GM18519 (cell line): ENCODE results near the gene LIPC.

Source experiments
- ATAC-seq: cut with Tn5 transposase; IDR thresholded peaks from one replicate; pipeline ENCODE4 v1.9.1; 2021; ENCODE audit warnings: mild to moderate bottlenecking, moderate library complexity; ENCODE audit not compliant: unreplicated experiment, low FRiP score

The LIPC gene

DNA sequence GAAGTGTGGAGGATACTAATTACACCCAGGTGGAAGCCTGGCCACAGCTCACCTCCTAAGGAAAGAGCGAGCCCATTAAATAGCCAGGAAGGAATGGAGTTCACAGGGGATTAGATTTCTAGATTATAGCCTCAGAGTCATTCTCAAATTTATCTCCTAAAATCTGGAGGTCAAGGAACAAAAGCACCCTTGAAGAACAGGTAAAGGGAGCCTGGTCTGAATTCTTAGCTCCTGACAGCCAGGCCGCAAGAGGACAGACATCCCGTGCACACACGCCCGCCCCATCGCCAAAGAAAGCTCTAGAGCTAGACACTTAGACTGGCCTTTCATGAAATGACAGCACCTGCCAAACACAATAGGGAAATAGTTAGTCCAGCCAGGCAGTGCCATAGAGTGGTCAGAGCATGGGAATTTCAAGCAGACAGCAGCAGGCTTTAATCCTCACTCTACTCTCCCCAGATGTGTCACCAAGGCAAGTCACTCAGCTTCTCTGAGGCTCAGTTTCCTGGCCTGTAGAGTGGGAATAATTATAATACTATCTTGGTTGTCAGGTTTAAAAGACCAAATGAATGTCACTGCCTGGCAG lies 59.2 kb downstream of the LIPC start:
- ATAC-seq: no peak

- no peak for ATAC-seq
These were observed 59.9 kb downstream of the LIPC start for GRCh38 chr15:58491499-58492202.

DNA sequence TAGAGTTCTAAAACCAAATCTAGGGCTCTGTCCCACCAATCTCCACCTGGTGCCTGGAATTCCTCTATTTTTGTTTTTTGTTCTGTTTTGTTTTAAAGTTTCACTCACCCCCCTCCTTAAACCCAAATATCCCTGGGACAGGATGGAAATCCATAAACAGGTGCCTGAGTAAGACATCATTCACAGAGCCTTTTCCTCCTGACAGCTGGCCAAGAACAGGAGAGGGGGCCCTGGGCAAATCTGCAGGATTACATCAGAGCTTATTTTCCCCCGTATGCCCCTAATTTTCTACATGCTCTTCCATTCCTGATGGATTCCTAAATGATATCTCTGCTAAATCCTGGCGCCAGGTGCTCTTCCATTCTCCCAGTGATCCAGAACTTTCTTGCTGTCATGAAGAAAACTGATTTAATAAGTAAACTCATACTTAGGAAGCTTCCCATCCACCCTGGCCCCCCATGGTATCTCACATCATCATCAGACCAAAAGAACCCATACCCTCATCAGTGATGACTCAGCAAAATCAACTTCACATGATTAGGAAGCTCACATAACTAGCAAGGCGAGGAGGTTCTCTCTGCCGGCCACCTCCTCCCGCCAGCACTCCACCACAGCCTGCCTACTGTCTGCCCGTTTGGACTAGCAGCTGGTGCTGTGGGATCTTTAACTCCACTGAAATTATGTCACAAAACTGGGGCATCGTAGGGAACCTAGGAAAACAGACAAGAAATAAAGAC lies 61.0 kb downstream of the LIPC start:
- ATAC-seq: no peak

GRCh38 chr15:58494567-58494966 lies 62.8 kb downstream of the LIPC start:
- ATAC-seq: no peak

DNA sequence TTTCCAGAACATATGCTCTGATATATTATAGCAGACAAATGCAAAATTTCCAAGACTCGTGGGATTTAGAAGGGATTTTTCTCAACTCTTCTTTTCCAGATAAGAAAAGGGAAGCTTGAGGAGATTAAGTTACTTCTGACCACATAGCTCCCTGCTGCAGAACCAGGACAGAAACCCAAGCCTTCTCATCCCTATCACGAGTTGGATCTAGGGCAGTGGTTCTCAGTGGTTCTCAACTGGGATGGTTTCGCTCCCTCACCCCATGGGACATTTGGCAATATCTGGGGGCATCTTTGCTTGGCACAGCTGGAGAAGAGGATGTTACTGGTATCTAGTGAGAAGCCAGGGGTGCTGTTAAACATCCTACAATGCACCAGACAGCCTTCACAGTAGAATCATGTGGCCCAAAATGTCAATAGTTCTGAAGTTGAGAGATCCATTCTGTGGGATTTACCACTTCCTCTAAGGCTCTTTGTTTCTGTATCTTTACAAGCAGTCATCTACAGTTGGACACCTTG lies 64.2 kb downstream of the LIPC start:
- no peak for ATAC-seq

DNA sequence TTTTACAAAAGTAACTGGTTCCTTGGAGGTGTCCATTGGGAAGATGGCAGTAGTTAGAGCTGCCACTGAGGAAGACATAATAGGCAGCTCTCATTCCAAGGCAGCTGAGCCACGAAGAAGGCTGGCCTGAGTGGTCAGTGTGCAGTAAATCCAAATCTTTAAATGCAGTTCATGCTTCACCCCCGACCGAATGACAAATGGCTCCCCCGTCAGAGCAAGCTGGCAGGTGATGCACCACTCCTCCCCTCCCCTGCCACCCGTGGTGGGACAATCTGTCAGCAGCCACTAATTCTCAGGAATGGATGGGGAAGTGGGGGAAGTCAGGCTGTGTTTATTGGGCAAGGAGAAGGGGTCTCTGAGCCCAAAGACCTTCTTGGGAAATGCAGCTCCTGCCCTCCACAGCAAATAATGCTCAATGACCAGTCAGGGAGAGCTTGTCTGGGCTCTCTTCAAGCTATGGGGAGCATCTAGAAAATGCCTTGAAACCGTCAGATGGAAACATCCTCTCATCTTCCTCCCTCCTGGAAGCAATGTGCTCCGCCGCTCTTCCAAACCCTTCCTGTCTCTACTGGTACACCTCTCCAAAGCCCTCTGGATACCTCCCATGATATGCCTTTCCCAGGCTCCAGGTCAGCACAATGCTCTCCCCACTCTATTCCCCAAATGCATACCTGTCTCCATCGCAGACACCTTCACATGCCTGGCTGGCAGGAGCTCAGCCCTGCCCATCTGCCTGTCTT lies 65.4 kb downstream of the LIPC start:
- ATAC-seq: no peak

- no peak for ATAC-seq
These were observed 67.2 kb downstream of the LIPC start for GRCh38 chr15:58498821-58499580.

DNA sequence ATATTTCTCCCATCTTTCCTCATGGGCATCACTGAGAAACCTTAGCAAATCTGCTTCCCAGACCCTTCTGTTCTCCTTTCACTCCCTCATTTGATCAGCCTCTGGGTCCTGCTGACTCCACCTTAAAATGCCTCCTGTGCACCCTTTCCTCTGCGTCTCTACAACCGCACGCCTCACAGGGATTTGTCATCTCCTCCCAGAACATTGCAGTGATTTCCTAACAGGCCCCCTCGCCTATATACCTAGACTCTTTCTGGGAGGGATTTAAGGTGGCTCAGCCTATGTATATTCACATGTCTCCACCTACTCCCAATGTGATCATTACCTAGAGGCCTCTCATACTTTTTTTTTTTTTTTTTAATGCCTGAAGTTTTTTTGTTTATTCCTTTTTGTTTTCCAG lies 69.2 kb downstream of the LIPC start:
- ATAC-seq: no peak

DNA sequence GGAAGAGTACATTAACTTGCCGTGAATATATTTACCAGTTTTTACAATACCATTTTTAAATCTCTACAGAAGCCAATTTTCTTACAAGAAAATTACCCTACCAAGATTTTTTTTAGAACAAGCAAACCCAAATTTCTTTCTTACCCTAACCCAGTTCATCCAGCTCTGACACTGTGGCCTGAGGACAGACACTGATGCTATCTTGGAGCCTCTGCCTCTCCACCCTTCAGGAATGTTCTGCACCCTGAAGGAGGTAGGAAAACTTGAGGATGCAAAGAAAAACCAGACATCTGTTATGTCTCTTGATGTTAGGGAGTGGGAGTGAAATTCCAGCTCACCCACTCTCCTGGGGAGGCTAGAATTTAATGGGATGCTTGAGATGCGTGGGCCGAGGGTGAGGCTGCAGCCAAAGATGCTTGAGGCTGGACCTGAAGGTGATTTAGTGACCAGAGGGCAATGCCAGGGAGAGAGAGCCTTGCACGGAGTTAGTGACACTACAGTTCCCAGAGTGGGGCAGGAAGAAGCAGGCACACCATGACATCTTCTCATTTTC lies 69.9 kb downstream of the LIPC start:
- ATAC-seq: no peak

- ATAC-seq: no peak
These were observed 71.6 kb downstream of the LIPC start for GRCh38 chr15:58503139-58504027.

- no peak for ATAC-seq
These were observed 73.0 kb downstream of the LIPC start for GRCh38 chr15:58504674-58505234.

DNA sequence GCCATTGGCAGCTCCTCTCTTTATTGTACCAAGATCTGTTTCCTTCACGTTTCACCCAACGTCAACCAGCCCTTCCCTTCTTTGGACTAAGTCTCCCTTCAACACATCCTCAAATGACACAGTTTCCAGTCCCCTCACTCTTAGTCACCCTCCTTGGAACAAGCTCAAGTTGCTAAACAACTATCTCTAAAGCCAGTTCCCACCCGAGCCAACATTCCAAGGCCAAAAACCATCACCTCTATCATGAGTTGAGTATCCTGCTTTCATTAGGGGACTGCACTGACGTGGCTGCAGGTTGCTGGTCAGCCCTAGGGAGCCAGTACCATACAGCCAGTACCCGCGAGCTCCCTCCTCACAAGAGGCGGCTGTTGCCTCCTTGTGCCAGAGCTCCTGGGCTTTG lies 73.8 kb downstream of the LIPC start:
- no peak for ATAC-seq

DNA sequence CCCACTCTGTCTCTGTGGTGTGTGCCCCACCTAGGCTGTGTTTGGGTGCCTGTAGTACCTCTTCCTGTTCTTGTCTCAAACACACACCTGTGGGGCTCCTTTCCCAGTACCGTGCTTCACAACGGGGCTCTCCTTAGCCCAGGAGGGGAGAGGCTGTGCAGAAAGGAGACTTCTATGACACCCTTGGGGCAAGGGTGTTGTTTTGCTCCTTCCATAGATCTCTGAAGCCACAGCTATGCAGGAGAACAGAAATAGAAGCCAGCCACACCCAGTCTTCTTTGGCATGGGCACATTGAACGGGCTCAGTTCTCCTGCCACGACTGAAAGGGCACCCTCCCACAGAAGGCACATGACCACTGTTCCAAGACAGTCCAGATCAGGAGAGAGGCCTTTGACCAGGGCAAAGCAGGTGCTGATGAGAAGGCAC lies 74.3 kb downstream of the LIPC start:
- no peak for ATAC-seq

GRCh38 chr15:58506783-58507668 lies 75.2 kb downstream of the LIPC start:
- ATAC-seq: no peak

DNA sequence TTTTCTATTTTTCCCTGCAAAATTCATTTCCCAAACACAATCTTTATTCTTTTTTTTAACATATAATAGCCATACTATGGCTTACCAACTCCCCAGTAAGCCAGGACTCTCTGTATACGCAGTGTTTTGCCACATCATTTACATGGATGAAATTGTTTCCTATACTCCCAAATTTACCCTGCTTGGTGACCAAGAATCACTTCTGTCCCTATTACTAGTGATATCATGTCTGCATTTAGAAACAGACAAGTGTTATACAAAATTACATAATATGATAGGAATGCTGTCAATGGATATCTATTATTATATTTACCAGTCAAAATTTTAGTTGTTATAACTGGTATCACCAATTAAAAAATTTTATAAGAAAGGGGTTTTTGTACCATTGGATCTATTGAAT lies 77.8 kb downstream of the LIPC start:
- ATAC-seq: no peak

- no peak for ATAC-seq
These were observed 79.2 kb downstream of the LIPC start for GRCh38 chr15:58510715-58511598.

DNA sequence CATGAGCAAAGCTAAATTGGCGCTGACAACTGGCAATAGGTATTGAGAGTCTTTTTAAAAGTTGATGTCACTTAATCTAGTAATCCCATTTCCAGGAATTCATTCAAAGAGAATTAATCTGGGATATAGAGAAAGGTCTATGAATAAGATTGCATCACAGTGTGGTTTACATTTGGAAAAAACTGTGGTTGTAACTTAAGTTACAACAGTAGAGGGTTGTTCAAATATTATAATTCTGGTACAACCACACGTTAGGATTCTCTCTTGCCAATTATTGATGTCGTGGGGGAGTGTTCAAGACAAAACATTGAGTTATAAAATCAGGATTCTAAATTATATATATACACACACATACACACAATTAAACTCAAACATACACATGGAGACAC lies 79.8 kb downstream of the LIPC start:
- ATAC-seq: no peak
